Tibial artery (tissue), 4 donors: ENCODE data around the gene CDC42SE1.

Experiments
- DNase-seq, 2 donors: peaks; one replicate each; pipeline ENCODE4 v3.0.0-alpha.2; 2019
- H3K27ac ChIP-seq, 2 donors: fragments of 200-600 bp; sonication (generic) in 1 of 2; 1 replicate in 1 of 2; 2 replicates in 1 of 2; pipeline ENCODE4 v1.5.1; 2018 to 2019; ENCODE audit warnings: mild to moderate bottlenecking in 1 of 2
- H3K27me3 ChIP-seq, 2 donors: fragments of 200-600 bp; sonication (generic) in 1 of 2; one replicate each; pipeline versions ENCODE4 v1.5.1 to v1.6.0; 2016 to 2019
- H3K36me3 ChIP-seq, 3 donors: fragments of 200-600 bp; sonication (generic) in 2 of 3; one replicate each; pipeline ENCODE4 v1.5.1; 2016 to 2019; ENCODE audit warnings: mild to moderate bottlenecking in 2 of 3
- H3K4me1 ChIP-seq, 4 donors: fragments of 200-600 bp; sonication (generic) in 2 of 4; 1 replicate in 3 of 4; 2 replicates in 1 of 4; pipeline ENCODE4 v1.5.1; 2016 to 2019
- H3K4me3 ChIP-seq, 2 donors: fragments of 200-600 bp; sonication (generic) in 1 of 2; 1 replicate in 1 of 2; 2 replicates in 1 of 2; pipeline ENCODE4 v1.5.1; 2018 to 2019; ENCODE audit warnings: mild to moderate bottlenecking in 2 of 2
- H3K9me3 ChIP-seq, 3 donors: fragments of 200-600 bp; sonication (generic) in 1 of 3; one replicate each; pipeline ENCODE4 v1.5.1; 2016 to 2019
- CTCF ChIP-seq, 2 experiments: fragments of 200-600 bp in 1 of 2; fragments of 450-650 bp in 1 of 2; IDR thresholded peaks; one replicate each; pipeline ENCODE4 v1.5.1; 2017 to 2019; ENCODE audit warnings: antibody characterized with exemption in 2 of 2, mild to moderate bottlenecking in 1 of 2, moderate library complexity in 1 of 2
- intact Hi-C: fragments of 100-400 bp; cut with DNase I; formaldehyde crosslinking; loops from one replicate; pipeline ENCODE4 v1.15.0; 2023; ENCODE audit warnings: low total_unique reads

Gene CDC42SE1

GRCh38 chr1:151007853-151008243, 51.6 kb downstream of the CDC42SE1 start:
- H3K27me3 ChIP-seq = no peaks in the 10 kb centered on the region

GRCh38 chr1:151006327-151007052, 52.9 kb downstream of the CDC42SE1 start, which contains the start of gene MINDY1:
Gene MINDY1, minus strand, starts transcription at chr1:151006902. Its CDS starts 4,285 bp downstream, at chr1:151002617.
- H3K4me1 ChIP-seq = peaks cover 0 to 64% (median 53%) of the 10 kb centered on the region in 4 donors
- H3K27me3 ChIP-seq = no peaks in the 10 kb centered on the region
- intact Hi-C loops = loop anchor here (10.0 kb wide), 1 partner anchor 452 kb away; no protein-coding TSS in a partner anchor
- peak within 1 kb of the TSS; percentile 85 to 89 for H3K27ac ChIP-seq
- TF ChIP-seq CTCF (IDR thresholded peaks at IDR 0.05) = peak; percentile 57 to 58
- no peaks in the 10 kb centered on the region for H3K9me3 ChIP-seq
- peak within 1 kb of the TSS; percentile 70 to 89 for H3K4me3 ChIP-seq
- peaks cover 0 to 11% (median 10%) of the 10 kb centered on the region in 3 donors for H3K36me3 ChIP-seq
- DNase-seq = peak; percentile 82 to 87

More at GRCh38 chr1:151007853-151008243, 51.6 kb downstream of the CDC42SE1 start:
- no peak for TF ChIP-seq CTCF (IDR thresholded peaks at IDR 0.05)
- Histone ChIP-seq H3K4me1 (peaks cover 0 to 59% (median 55%) of the 10 kb centered on the region in 4 donors), H3K4me3 (peak overlapping the region; percentile 70 to 89), H3K9me3 (no peaks in the 10 kb centered on the region), H3K36me3 (peaks cover 0 to 3% (median 0%) of the 10 kb centered on the region in 3 donors), H3K27ac (peak overlapping the region; percentile 85 to 89)
- DNase-seq = no peak
- intact Hi-C loops = loop anchor here (10.0 kb wide), 1 partner anchor 453 kb away; no protein-coding TSS in a partner anchor

- peaks cover 0 to 64% (median 52%) of the 10 kb centered on the region in 4 donors for H3K4me1 ChIP-seq
- TF ChIP-seq CTCF (IDR thresholded peaks at IDR 0.05) = no peak
- intact Hi-C loops = loop anchor here (10.0 kb wide), 1 partner anchor 451 kb away; no protein-coding TSS in a partner anchor
Observed at GRCh38 chr1:151005729-151006319, 53.6 kb downstream of the CDC42SE1 start.

GRCh38 chr1:151003180-151003579, 56.2 kb downstream of the CDC42SE1 start:
- no peak for TF ChIP-seq CTCF (IDR thresholded peaks at IDR 0.05)
- Histone ChIP-seq H3K27me3 (no peaks in the 10 kb centered on the region), H3K9me3 (no peaks in the 10 kb centered on the region), H3K4me3 (no peak overlapping the region), H3K36me3 (peaks cover 19 to 42% (median 38%) of the 10 kb centered on the region in 3 donors), H3K4me1 (peaks cover 0 to 48% (median 41%) of the 10 kb centered on the region in 4 donors), H3K27ac (peak overlapping the region in 1 of 2 donors; percentile 10)
- no peak for DNase-seq
- intact Hi-C loops = loop anchor here (10.0 kb wide), 1 partner anchor 448 kb away; no protein-coding TSS in a partner anchor

More at GRCh38 chr1:151005729-151006319, 53.6 kb downstream of the CDC42SE1 start:
- Histone ChIP-seq H3K36me3 (peaks cover 0 to 17% (median 17%) of the 10 kb centered on the region in 3 donors), H3K27me3 (no peaks in the 10 kb centered on the region), H3K9me3 (no peaks in the 10 kb centered on the region), H3K27ac (peak overlapping the region; percentile 85 to 89), H3K4me3 (peak overlapping the region; percentile 58 to 66)
- DNase-seq = no peak

GRCh38 chr1:151002611-151003010, 56.8 kb downstream of the CDC42SE1 start:
- intact Hi-C loops = loop anchor here (10.0 kb wide), 1 partner anchor 448 kb away; no protein-coding TSS in a partner anchor
- Histone ChIP-seq H3K27me3 (no peaks in the 10 kb centered on the region), H3K36me3 (peaks cover 19 to 48% (median 44%) of the 10 kb centered on the region in 3 donors), H3K4me3 (no peak overlapping the region), H3K27ac (no peak overlapping the region), H3K9me3 (no peaks in the 10 kb centered on the region), H3K4me1 (peaks cover 0 to 44% (median 37%) of the 10 kb centered on the region in 4 donors)
- TF ChIP-seq CTCF (IDR thresholded peaks at IDR 0.05) = no peak
- no peak for DNase-seq
